ENCODE data around the gene SLC6A6.

The SLC6A6 gene

DNA sequence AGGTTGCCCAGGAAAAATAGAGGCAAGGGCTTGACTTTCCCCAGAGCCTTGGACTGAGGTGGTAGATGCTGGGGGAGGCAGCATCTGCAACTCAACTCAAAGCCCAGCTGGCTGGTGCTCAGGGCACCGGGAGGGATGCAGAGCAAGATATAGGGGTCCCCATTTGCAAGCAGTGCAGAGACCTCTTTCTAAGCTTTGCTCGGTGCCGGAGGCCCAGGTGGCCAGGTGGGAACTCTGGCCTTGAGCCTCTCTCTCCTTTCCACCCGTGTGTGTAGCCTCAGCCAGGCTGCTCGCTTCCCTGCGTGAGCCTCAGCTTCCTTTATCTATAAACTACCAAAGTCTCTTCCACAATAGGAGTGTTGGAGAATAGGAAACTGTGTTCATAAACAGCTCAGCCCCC, 36.5 kb downstream of the SLC6A6 start:
- DNase-seq = no peak

DNA sequence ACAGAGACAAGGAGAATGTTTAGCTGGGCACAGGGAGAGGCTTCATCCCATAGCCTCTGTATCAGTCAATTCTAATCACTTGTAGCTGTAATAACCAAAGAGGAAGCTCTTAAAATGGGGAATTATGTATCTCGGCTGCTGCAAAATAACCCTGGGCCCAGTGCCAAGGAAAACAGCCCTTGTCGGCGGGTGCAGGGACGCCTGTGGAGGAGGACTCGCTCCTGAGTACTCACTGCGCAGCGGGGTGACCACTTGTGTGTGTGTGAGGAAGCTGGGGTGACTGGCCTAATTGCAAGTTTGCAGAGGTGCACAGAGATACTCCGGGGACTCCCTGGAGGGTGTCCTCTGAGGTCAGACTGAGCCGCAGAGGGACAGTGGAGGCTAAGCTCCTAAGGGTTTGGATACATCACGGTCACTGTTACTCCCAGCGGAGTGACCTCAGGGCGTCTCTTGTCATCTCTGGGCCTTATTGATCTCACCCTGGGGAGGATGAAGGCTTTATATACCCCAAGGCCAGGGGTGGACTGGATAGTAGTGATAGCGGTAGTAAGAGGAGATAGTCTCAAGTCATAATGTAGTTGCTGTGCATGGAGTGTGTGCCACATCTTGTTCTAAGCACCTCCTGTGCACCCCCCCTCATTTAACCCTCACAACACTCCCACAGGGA, 37.2 kb downstream of the SLC6A6 start:
- DNase-seq = no peak

DNA sequence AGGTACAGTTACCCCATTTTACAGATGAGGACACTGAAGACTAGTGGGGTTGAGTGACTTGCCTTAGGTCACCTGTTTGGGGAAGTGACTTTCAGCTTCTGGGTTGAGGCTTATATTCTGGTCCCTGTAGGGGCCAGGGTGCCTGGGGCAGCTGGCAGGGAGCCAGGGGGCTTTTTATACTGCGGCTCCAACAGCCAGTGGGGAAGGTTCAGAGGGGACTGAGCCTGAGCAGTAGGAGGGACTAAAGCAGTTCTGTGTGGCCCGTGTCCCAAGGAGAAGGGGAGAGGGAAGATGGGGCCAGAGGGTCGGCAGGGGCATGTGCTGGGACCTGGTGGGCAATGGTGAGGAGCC, 37.7 kb downstream of the SLC6A6 start:
- no peak for DNase-seq

DNA sequence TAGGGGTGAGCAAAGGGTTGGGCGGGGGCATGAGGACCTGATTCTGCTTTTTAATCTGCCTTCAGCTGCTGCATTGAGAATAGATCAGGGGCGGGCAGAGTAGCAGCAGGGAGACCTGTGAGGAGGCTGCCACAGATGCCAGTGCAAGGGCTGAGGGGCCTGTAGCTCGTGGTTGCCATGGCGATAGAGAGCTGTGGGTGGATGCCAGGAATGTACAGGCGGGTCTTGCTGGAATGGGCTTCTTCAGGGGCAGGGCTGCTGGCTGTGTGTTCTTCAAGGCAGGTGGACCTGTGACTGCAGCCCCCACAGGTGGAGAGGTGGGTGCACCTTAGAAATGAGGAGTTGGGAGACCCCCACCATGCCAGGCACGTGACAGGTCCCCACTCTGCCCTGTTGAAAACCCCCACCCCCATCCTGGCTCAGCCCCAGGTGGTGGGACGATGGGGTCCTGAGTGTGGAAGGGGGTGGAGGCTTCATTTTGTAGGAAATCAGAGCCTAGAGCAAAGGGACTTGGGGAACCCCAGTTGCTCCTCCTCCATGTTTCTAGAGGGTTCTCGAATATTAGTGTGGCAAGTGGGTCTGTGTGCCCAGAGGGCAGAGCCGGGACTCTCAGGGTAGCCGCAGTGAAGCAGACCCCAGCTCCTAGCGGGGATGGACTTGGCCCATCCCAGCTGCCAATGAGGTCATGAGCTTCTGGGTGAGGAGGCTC, 38.3 kb downstream of the SLC6A6 start:
- DNase-seq = no peak

DNA sequence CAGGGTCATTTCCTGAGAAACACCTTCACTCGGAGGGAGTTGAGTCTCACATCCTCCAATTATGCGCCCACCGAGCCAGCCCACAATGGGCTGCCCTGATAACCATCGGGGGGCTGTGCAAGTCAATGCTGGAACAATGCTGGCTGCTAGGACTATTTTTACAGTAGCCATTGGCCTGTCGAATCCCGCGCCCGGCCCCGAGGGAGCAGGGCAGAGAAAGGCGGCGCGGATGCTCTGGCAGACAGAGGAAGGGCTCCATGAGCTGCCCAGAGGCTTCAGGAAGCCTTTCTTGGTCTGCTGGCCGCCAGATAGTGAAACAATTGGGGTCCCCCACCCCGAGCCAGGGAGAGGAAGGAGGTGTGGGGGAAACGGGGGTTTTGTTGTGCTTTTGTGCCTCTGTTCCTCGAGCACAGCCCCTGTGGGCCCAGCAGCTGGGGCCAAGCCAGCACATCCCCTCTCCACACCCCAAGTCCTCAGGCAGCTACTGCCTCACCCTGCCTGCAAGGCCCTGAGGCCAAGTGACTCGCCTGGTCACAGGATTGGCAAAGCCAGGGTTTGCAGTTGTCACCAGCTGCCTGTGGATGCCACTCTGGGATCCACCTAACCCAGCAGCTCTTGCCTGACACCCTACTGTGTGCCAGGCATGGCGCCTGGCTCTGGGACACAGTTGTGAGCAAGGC, 39.0 kb downstream of the SLC6A6 start:
- DNase-seq = no peak

DNA sequence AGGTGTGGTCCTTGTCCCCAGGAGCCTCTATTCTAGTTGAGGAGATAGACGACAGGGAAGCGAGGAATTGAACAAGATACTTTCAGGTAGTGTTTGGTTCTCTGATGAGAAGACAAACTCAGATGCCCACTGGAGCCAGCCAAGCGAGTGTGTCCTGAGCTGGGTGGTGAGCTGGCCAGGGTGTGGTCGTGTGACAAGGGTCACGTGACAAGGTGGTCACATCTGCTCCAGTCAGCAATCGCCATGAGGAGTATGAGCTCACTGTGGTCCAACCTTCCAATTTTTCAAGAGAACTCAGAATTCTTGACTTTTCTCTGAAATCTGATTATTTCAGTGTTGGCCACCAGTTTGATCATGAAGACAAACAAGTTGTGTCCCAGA, 39.5 kb downstream of the SLC6A6 start:
- no peak for DNase-seq

DNA sequence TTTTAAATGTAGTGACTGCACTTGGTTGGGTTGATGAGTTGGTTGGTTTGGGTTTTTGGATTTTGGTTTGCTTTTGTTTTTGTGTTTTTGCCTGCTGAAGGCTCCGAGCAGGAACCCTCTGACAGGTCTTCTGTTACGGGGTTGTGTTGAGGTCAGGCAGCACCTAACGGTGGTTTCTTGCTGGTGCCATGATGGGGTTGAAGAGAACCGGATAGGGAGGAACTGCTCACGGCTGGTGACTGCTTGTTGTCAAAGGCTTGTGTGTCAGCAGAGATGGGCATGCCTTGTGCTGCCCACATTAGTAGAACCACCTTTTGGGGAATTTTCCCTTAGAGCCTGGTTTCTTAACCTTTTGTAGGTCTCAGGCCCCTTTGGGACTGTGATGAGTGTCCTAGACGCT, 42.0 kb downstream of the SLC6A6 start:
- no peak for DNase-seq

DNA sequence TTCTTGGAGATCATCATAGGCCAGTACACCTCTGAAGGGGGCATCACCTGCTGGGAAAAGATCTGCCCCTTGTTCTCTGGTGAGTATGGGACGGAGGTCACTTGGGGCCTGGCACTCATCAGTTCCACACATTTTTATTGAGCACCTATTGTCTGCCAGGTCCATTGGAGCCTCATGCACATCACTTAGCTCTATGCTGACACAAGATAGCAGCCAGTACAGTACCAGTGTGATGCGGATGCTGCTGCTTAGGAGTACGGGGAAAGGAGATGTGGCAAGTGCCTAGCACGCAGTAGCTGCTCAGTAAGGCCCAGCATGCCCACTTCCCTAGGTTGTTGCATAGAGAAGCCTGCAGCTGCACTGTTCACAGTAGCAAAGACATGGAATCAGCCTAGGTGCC, 43.4 kb downstream of the SLC6A6 start:
- DNase-seq = no peak

DNA sequence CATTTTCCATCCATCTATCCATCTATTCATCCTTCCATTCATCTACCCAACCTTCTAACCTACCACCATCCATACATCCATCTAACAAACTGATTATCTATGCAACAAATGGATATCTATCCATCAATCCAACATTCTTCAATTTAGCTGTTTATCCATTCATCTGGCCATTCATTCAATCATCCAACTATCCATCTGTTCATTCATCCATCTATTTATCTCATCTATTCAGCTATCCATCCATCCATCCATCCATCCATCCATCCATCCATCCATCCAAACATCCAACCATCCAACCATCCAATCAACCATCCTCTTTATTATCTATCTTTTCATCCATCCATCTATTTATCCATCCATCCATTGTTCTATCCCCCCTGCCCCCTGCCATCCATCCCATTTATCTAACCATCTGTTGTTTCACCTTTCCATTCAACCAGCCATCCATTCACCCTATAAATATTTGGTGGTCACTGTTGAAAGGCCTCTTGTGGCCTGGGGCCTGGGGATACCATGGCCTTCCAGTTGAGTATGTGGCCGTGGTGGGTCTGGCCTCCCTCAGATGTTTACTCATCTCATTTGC, 44.7 kb downstream of the SLC6A6 start:
- no peak for DNase-seq

DNA sequence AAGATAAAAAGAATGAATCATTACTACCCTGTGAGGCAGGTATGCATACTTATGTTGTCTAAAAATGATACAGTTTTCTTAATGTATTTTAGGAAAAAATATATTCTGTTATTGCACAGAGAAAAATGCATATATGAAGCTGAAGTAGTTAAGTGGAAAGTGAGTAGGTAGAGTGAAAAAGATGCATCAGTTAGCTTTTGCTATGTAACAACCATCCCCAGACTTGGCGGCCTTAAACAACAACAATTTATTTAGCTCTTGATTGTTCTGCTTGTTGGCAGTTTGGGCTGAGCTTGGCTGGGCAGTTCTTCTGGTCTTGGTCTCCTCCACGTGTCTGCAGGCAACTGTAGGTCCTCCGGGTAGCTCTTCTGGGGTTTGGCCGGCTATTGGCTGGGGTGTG, 45.7 kb downstream of the SLC6A6 start:
- no peak for DNase-seq

DNA sequence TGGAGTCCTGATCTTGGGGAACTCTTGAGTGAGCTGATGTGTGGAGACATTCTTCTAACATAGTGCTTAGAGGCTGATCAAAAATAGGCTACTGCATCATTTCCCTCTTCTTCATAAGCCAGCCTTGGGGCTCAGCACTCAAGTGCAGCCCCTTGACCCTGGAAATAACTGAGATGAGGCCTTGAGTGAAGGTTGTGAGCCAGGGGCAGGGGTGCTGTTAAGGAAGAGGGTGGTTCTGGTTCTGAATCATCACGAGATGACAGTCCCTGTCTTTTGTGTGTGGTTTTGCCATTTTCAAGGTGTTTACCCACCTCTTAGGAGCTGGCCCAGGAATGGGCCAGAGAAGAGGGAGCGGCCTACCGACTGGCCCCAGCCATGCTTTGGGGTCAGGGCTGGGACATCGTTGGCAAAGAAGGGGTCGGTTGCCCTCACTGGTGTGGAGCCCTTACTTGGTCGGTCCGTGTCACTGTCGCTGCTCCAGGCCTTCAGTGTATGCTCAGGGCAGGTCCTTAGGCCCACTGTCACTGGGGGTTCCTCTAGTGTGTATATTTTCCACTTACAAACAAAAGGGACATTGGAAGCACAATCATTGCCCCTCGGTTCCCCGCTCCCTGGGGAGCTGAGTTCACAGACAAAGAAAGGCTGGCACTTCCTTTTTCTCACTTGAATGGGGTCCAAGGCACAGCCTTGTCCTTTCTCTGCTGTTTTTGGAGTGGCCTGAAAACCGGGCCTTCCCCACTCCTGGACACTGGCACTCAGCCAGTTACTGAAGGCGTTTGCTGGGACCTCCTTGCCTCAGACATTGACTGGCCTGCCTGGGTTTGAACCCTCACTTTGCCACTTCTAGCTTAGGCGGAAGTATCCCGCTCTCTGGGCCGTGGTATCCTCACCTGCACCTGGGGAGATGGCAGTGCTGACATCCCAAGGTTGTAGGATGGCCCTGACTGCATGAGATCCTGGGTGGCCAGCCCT, 46.6 kb downstream of the SLC6A6 start:
- DNase-seq = no peak

DNA sequence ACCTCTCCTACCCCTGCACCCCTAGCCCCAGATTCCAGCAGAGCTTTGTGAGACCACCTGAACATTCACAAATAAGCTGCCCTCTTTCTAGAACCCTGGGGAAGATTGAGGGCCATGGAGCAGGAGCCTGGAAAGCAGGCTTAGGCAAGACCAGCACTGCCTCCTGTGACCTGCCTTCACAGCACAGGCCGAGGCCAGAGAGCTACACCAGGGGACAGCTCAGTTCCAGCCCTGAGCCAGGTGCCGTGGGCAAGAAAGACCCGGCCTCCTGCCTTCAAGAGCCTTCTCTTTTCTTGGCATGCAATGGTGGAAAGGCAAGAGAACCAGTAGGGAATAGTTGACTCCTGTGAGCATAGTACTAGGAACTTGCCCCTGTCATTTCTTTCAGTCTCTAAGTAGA, 48.1 kb downstream of the SLC6A6 start:
- no peak for DNase-seq

DNA sequence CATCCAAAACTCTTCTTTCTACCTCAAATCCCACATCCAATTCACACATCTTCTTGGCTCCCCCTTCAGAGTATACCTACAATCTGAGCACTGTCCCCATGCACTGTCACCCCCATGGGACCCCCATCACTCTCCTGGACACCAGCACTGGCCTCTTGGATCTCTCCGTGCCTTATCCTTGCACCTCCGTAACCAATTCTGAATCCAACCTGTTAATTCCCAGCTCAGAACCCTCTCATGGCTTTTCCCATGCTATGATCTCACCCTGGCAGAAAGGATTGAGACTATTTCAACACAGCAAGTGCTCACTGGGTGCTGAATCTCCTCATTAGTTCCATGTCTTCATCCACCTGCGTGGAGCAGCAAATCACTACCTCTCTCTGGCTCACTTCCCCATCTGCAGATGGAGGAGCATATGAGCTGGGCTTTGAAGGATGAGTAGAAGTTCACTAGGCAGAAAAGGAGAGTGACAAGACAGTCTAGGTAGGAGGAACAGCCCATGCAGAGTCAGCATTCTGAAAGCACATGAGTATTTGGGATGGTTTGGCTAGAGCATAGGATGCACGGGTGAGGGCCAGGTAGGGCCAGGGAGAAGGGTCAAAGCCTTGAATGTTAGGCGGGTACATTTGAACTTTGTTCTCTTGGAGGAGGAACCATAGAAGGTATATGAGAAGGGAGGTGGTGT, 48.7 kb downstream of the SLC6A6 start:
- DNase-seq = no peak

DNA sequence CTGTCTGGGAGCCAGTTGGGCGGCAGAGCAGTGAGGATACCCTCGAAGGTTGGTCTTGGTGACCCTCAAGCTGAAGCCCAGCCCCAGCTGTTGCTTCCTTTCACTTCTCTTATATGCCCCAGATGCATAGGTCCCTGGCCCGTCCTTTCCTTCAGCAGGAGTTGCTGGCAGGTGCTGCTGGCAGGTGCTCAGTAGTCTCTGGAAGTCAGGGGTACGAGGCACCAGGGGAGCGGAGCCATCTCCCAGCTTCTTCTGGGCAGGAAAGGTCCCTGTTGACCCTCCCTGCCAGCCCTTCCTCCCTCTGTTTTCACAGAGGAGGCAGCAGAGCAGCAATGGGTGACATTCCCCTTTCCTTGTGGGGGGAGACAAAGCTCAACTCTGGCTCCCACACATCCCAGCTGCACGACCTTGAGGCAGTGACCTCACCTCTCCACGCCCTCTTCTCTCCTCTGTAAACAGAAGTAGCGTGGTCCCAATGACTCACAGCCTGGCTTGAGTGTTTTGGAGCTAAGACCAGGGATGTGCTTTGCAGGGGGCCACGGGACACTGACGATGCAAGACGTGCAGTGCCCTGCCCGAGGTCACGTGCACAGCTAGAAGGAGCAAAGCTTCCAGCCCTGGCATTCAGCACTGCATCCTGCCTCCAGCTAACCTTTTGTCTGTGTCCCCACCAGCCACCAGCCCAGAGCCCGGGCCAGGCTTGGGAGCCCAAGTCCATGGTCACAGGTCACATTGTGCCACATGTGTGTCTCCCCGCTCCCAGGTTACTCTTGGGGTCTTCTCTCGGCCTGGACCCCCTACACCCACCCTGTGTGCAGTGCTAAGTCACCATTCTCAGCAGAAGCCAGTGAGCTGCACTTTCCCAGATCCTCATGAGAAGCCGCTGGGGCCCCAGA, 49.7 kb downstream of the SLC6A6 start:
- DNase-seq = no peak

DNA sequence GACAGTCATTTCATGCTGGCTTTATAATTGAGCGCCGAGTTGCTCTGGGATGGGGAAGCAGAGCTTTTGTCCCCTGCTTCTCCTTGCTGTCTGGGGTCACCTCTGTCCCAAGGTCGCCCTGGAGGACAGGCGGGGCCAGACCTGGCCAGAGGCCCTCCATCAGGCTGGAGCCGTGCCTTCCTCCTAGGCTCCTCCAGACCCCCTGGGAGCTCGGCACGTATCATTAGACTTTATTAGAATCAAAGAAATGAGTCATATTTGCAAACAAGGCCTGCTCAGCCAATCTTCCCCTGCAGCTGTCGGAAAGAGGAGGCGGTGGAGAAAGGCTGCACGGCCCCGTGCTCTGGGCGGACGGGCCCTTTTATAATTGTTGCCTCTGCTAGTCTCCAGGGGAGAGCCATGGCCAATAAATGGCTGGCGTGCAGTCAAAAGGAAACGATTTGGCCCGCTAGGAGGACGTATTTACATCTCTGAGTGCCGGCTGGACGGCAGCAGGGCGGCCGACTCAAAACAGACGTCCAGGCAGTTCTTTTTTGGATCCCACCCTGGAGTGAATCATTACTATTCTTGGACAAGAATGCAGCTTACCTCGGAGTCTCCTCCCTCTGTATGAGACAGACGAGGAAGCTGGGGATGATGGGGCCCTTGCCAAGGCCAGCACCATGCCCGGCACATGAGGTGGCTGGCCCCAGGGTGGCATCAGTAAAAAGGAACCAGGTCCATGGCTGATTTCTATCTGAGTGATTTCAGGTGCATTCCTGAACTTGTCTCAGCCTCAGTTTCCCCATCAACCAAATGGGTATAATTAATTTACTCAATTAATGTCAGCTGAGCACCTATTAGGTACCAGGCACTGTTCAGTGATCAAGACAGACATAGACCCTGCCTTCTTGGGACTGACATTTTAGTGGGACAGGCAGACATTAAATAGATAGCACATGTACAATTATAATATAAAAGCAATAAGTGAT, 50.6 kb downstream of the SLC6A6 start:
- no peak for DNase-seq

DNA sequence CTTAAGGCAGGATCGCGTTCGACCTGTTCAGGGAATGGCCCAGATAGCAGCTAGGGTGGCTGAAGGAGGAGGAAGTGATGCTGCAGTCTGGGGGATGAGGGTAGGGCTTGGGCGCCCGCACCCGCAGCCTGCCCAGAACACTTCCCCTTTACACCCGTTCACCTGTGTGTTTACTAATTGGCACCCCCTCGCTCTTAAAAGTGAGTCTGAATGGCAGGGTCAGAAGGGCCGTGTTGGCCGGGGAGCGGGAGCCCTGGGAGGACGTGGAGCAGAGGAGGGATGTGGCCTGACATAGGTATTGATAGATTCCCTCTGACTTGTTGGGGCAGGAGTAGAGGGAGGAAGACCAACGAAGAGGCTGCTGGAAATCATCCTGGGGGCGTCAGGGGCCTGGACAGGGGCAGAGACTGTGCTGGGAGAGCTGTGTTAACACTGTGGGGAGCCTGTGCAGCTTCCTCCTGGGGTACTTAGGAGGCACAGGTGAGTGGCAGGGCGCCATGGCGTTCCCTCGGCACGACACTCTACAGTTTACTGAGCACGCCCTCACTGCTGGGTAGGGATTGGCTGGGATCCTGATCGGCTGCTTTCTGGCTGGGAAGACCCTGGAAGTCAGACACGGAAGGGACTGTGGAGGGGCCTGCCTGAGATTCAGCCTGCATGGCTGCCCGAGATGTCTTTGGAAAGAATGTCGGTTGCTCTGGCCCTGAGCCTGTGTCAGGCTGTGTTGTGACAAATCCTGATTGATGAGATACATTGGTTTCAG, 51.7 kb downstream of the SLC6A6 start:
- no peak for DNase-seq

DNA sequence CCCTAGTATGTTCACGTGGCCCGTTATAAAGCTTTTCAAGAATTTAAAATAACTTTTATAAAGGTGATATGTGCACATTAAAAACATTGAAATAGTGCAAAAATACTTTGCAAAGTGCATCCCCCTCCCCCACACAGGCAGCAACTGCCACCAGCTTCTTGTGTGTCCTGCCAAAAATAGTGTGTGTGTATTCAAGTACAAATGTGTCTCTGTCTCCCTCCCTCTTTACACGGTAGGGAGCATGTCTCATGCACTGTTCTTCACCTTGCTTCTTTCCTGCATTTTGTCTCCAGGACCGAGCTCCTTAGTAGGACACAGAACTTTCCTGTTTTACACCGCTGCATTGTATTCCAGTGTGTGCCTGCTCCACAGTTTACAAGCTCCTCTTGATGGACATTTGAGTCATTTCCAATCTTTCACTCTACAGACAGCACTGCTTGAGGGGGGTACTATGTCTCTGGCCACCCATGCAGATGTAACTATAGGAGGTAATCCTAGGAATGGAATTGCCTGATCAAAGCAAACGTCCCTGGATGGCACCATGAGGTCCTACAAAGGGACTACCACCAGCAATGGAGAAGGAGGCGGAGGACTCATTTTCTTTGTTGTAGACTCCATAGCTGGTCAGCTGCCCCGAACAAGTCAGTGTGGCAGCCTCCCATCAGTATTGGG, 52.4 kb downstream of the SLC6A6 start:
- DNase-seq = no peak

DNA sequence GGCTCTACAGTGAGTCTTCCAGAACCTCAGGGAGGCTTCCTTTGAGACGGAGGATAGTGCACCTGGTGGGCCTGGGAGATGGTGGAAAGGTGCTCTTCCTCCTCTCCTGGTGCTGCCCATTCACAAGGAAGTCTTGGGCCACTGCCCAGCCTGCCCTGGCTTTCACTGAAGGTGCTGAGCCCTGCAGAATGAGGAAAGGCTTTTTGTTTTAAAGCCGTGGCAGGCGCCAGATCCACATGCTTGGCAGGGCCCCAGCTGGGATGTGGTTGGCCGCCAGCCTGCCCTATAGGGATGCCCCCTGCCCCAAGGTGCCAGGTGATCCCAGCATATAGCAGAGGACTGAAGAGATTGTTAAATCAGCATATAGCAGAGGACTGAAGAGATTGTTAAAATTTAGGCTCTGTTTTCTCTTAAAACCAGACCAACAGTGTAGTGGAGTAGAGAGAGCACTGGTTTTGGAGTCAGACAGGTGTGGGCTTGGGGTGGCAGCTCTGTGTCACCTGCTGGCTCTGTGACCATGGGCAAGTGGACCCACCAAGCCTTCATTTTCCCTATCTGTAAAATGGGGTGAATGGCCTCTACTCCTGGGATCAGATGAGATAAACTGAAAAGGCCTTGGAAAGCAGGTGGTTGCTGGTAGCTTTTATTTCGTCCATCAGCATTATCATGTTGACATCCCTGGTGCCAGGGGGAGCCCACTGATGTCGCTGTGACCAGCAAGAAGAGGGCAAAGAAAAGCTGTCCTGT, 53.3 kb downstream of the SLC6A6 start:
- DNase-seq = no peak
